ENCODE results near the gene KLHDC7B. TPM values are rescaled to one million over a fixed set of nuclear protein-coding genes. Genes with fewer than 3 reads are reported as not detected.

KLHDC7B gene
- total RNA-seq, 1 experiment from 2014 or later, result 1.8 TPM

DNA sequence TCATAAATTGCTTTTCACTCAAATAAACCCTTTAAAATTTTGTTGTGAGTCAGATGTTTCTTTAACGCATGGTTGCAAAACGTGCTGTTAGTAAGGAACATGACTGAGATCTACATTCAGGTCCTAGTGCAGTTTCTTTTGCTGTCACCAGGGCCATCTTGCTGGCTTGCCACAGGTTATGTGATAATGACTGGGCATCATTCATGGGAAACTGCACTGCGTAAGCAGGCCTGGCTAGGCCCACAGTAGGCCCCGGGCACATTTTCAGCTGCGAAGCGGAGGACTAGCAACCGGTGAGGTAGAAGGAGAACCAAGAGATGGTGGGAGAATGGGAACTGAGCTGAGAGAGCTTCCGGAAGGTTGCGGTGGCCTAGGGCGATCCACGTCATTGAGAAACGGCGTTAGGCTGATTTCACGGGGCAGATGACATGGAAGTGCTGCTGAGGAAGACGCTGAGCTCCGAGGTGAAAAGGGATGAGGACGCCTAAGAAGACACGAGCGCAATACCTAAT is 3.2 kb upstream of the KLHDC7B start:
- no peaks in the 10 kb centered on the region for H3K36me3 ChIP-seq (ENCODE audit: control insufficient read depth, insufficient read depth, low read length)
- H3K4me1 ChIP-seq (ENCODE audit: control insufficient read depth, insufficient read depth, low read length), result peaks cover 14% of the 10 kb centered on the region
- no peak overlapping the region for H3K4me3 ChIP-seq (ENCODE audit: low read depth in 2 of 2, low read length in 2 of 2)
- in situ Hi-C loops (cut with HindIII; ENCODE audit: low pct_unique_long_range_greater_than_20kb, low sequenced_read_pairs) (no loop called here), intact Hi-C loops (cut with micrococcal nuclease; ENCODE audit: unreplicated experiment) (no loop called here)
- no peaks in the 10 kb centered on the region for H3K9me3 ChIP-seq (ENCODE audit: control insufficient read depth, insufficient read depth, low read depth, low read length)
- H3K27ac ChIP-seq (ENCODE audit: low read length), result no peak overlapping the region
- TF ChIP-seq POLR2AphosphoS5 (IDR thresholded peaks at IDR 0.05; ENCODE audit: low read depth, low read length) (no peak), SIN3A (IDR thresholded peaks at IDR 0.05; ENCODE audit: borderline replicate concordance, insufficient read depth, low read depth, low read length) (no peak), TCF7L2 (IDR thresholded peaks at IDR 0.05; ENCODE audit: low read depth, low read length) (no peak)
- TF ChIP-seq, protein P1, sequence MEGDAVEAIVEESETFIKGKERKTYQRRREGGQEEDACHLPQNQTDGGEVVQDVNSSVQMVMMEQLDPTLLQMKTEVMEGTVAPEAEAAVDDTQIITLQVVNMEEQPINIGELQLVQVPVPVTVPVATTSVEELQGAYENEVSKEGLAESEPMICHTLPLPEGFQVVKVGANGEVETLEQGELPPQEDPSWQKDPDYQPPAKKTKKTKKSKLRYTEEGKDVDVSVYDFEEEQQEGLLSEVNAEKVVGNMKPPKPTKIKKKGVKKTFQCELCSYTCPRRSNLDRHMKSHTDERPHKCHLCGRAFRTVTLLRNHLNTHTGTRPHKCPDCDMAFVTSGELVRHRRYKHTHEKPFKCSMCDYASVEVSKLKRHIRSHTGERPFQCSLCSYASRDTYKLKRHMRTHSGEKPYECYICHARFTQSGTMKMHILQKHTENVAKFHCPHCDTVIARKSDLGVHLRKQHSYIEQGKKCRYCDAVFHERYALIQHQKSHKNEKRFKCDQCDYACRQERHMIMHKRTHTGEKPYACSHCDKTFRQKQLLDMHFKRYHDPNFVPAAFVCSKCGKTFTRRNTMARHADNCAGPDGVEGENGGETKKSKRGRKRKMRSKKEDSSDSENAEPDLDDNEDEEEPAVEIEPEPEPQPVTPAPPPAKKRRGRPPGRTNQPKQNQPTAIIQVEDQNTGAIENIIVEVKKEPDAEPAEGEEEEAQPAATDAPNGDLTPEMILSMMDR (IDR thresholded peaks at IDR 0.05), result no peak
- TF ChIP-seq, protein P2, sequence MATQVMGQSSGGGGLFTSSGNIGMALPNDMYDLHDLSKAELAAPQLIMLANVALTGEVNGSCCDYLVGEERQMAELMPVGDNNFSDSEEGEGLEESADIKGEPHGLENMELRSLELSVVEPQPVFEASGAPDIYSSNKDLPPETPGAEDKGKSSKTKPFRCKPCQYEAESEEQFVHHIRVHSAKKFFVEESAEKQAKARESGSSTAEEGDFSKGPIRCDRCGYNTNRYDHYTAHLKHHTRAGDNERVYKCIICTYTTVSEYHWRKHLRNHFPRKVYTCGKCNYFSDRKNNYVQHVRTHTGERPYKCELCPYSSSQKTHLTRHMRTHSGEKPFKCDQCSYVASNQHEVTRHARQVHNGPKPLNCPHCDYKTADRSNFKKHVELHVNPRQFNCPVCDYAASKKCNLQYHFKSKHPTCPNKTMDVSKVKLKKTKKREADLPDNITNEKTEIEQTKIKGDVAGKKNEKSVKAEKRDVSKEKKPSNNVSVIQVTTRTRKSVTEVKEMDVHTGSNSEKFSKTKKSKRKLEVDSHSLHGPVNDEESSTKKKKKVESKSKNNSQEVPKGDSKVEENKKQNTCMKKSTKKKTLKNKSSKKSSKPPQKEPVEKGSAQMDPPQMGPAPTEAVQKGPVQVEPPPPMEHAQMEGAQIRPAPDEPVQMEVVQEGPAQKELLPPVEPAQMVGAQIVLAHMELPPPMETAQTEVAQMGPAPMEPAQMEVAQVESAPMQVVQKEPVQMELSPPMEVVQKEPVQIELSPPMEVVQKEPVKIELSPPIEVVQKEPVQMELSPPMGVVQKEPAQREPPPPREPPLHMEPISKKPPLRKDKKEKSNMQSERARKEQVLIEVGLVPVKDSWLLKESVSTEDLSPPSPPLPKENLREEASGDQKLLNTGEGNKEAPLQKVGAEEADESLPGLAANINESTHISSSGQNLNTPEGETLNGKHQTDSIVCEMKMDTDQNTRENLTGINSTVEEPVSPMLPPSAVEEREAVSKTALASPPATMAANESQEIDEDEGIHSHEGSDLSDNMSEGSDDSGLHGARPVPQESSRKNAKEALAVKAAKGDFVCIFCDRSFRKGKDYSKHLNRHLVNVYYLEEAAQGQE (IDR thresholded peaks at IDR 0.05; ENCODE audit: insufficient read depth in 1 of 2, low read depth in 2 of 2, low read length in 1 of 2), result no peak
- H3K27me3 ChIP-seq (ENCODE audit: control insufficient read depth, insufficient read depth, low read length), result no peaks in the 10 kb centered on the region
- ATAC-seq, result no peak
- DNase-seq (ENCODE audit: low read depth, low spot score), result no peak
- ChIA-PET CTCF (no interaction called here), POLR2A (no interaction called here)
- no TSS peak for BruUV-seq (replicated peaks)

DNA sequence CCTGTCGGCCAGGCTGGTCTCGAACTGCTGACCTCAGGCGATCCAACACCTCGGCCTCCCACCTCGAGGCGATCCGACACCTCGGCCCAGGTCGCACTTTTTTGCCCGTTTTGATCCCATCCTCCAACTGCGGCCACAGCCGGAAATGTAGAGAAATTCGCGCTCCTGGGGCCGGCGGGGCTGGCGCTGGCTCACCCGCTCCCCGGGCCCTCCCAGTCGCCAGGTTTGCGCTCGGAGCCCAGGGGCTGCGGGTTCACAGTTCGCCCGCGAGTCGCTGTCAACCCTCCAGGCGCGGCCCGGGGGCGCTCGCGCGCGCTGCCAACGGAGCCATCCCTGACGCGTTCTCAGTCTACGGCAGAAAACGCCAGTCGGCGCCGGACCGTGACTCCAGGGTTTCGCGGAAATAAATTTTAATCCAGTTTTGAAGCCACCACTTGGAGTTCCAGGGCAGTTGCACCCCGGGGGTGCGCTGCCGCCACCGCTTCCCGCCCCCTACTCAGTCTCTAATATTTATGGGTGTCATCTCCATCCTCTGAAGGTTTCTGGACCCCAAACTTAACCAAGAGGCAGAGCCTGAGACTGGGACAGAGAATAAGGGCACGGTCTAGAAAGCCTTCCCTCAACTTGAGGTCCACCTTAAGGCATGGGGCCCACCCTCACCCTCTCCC is 1.5 kb upstream of the KLHDC7B start:
- DNase-seq (ENCODE audit: low read depth, low spot score) (no peak), ATAC-seq (peak; percentile 84)
- BruUV-seq (replicated peaks), result no TSS peak
- Histone ChIP-seq H3K36me3 (ENCODE audit: control insufficient read depth, insufficient read depth, low read length) (no peaks in the 10 kb centered on the region), H3K4me3 (ENCODE audit: low read depth in 2 of 2, low read length in 2 of 2) (peak overlapping the region; percentile 19 to 43), H3K9me3 (ENCODE audit: control insufficient read depth, insufficient read depth, low read depth, low read length) (no peaks in the 10 kb centered on the region), H3K27me3 (ENCODE audit: control insufficient read depth, insufficient read depth, low read length) (no peaks in the 10 kb centered on the region), H3K4me1 (ENCODE audit: control insufficient read depth, insufficient read depth, low read length) (peaks cover 14% of the 10 kb centered on the region), H3K27ac (ENCODE audit: low read length) (peak overlapping the region; percentile 68; the same call in 1 of the 2 replicates)
- in situ Hi-C loops (cut with HindIII; ENCODE audit: low pct_unique_long_range_greater_than_20kb, low sequenced_read_pairs) (no loop called here), intact Hi-C loops (cut with micrococcal nuclease; ENCODE audit: unreplicated experiment) (no loop called here)
- ChIA-PET CTCF (no interaction called here), POLR2A (no interaction called here)
- TF ChIP-seq, protein P1 (IDR thresholded peaks at IDR 0.05), result peak; percentile 81; the same call in 1 of the 2 replicates
- TF ChIP-seq, protein P2 (IDR thresholded peaks at IDR 0.05; ENCODE audit: insufficient read depth in 1 of 2, low read depth in 2 of 2, low read length in 1 of 2), result no peak

Measured in Panc1 (cell line).